Loucy (cell line): ENCODE data around the gene CAMTA1.

ENCODE experiments used
- EZH2phosphoT487 ChIP-seq: fragments of 200-600 bp; IDR thresholded peaks from 2 replicates; pipeline ENCODE4 v1.6.1; 2018; ENCODE audit warnings: antibody characterized with exemption, mild to moderate bottlenecking, moderate library complexity, borderline replicate concordance
- TF ChIP-seq, protein P1 (sequence below): fragments of 200-600 bp; sonication (generic); conservative IDR thresholded peaks from 2 replicates; pipeline ENCODE4 v1.5.1; 2014; ENCODE audit warnings: mild to moderate bottlenecking, antibody characterized with exemption, low read length

DNA sequence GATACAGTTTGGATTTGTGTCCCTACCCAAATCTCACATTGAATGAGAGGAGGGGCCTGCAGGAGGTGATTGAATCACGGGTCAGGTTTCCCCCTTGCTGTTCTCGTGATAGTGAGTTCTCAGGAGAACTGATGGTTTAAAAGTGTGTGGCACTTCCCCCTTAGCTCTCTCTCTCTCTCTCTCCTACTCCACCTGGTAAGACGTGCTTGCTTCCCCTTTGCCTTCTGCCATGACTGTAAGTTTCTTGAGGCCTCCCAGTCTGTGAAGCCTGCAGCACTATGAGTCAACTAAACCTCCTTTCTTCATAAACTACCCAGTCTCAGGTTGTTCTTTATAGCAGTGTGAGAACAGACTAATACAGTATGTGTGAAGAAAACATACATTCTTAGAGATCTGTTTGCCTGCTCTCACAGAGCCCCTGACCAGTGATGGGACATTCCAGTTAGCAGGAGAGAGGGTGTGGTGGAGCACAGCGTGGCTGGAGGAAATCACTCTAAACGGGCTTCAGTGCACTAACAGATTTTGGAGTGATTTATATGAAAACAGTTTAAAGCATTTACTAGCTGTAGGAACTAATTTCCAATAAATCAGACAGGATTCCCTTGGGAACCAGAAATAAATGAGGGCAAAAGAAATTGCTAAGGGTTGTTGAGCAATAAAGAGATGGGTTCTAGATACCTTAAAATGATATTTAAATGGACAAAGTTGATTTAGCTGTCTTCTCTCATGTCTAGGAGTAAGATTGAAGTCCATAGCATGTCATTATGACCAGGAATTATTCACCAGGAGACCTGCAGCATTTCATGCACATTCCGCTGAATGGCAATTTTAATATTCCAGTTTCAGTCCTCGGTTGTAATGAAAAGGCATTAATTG, 411.0 kb downstream of the CAMTA1 start:
- TF ChIP-seq, protein P1, sequence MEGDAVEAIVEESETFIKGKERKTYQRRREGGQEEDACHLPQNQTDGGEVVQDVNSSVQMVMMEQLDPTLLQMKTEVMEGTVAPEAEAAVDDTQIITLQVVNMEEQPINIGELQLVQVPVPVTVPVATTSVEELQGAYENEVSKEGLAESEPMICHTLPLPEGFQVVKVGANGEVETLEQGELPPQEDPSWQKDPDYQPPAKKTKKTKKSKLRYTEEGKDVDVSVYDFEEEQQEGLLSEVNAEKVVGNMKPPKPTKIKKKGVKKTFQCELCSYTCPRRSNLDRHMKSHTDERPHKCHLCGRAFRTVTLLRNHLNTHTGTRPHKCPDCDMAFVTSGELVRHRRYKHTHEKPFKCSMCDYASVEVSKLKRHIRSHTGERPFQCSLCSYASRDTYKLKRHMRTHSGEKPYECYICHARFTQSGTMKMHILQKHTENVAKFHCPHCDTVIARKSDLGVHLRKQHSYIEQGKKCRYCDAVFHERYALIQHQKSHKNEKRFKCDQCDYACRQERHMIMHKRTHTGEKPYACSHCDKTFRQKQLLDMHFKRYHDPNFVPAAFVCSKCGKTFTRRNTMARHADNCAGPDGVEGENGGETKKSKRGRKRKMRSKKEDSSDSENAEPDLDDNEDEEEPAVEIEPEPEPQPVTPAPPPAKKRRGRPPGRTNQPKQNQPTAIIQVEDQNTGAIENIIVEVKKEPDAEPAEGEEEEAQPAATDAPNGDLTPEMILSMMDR: no peak
- no peak for TF ChIP-seq EZH2phosphoT487
